ENCODE measurements around the gene TGOLN2.

DNA sequence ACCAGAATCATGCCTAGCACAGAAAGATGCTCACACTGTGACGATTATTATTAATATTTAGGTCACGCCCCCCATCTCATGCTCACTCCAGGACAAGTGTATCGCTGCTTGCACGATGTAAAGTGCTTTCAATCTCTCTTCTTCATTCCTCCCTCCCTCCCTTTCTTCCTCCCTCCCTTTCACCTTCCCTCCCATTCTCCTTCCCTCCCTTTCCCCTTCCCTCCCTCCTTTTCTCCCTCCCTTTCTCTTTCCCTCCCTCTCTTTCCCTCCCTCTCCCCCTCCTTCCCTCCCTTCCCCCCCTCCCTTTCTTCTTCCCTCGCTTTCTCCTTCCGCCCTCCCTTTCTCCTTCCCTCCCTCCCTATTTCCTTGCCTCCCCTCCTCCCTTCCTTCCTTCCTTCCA is 19.6 kb downstream of the TGOLN2 start:
- TF ChIP-seq CEBPB (IDR thresholded peaks at IDR 0.05) (no peak), EP300 (IDR thresholded peaks at IDR 0.05; ENCODE audit: borderline replicate concordance) (no peak), REST (IDR thresholded peaks at IDR 0.05; ENCODE audit: low read depth) (no peak), USF1 (IDR thresholded peaks at IDR 0.05) (no peak), RAD21 (IDR thresholded peaks at IDR 0.05; ENCODE audit: low read depth) (no peak), NFIC (IDR thresholded peaks at IDR 0.05) (no peak)
- TF ChIP-seq, protein P1, sequence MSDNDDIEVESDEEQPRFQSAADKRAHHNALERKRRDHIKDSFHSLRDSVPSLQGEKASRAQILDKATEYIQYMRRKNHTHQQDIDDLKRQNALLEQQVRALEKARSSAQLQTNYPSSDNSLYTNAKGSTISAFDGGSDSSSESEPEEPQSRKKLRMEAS (IDR thresholded peaks at IDR 0.05), result no peak
